K562 (cell line): ENCODE measurements around the gene RPTOR.

Experiments used
- CBX5 ChIP-seq: IDR thresholded peaks from 2 replicates; pipeline ENCODE4 v1.6.1; 2014; ENCODE audit warnings: low read depth, borderline replicate concordance
- CEBPB ChIP-seq: fragments of 450-650 bp; IDR thresholded peaks from 2 replicates; pipeline ENCODE4 v1.6.1; 2016; ENCODE audit warnings: missing genetic modification characterization, missing compliant biosample characterization
- GABPA ChIP-seq: fragments of 200-800 bp; sonication (Bioruptor generic); conservative IDR thresholded peaks from 2 replicates; pipeline ENCODE4 v1.6.1; 2016; ENCODE audit warnings: low read depth, missing genetic modification characterization, missing compliant biosample characterization
- JUN ChIP-seq, 2 experiments: sonication (generic) in 1 of 2; formaldehyde crosslinking in 1 of 2; IDR thresholded peaks; 2 replicates each; pipeline versions ENCODE4 v1.6.1 to v1.8.0; 2012 to 2022; ENCODE audit warnings: borderline replicate concordance in 2 of 2, mild to moderate bottlenecking in 2 of 2, improper control_type of control experiment in 1 of 2, low read depth in 1 of 2, low read length in 1 of 2, missing genetic modification reagents in 1 of 2
- MXI1 ChIP-seq: IDR thresholded peaks from 2 replicates; pipeline ENCODE4 v1.6.1; 2011; ENCODE audit warnings: low read depth, mild to moderate bottlenecking, improper control_type of control experiment, low read length
- NRF1 ChIP-seq, 2 experiments: fragments of 450-650 bp; IDR thresholded peaks in 1 of 2; conservative IDR thresholded peaks in 1 of 2; 2 replicates each; pipeline ENCODE4 v1.6.1; 2014; ENCODE audit warnings: mild to moderate bottlenecking in 2 of 2
- POLR2A ChIP-seq: fragments of 450-650 bp; conservative IDR thresholded peaks from 2 replicates; pipeline ENCODE4 v1.6.1; 2016
- SMARCA4 ChIP-seq: fragments of 450-650 bp; IDR thresholded peaks from 2 replicates; pipeline ENCODE4 v1.6.1; 2016
- ZBTB1 ChIP-seq: sonication (generic); formaldehyde crosslinking; IDR thresholded peaks from 2 replicates; pipeline ENCODE4 v1.8.1; 2023; ENCODE audit warnings: missing genetic modification reagents, low read depth, mild to moderate bottlenecking, borderline replicate concordance
- ZKSCAN1 ChIP-seq: fragments of 150-350 bp; IDR thresholded peaks from 2 replicates; pipeline ENCODE4 v1.6.1; 2016; ENCODE audit warnings: low read depth, low read length
- ZNF23 ChIP-seq: fragments of 250-450 bp; sonication (Bioruptor Pico); IDR thresholded peaks from 2 replicates; pipeline ENCODE4 v1.4.0; 2020; ENCODE audit warnings: mild to moderate bottlenecking
- ZNF583 ChIP-seq: fragments of 250-450 bp; sonication (Bioruptor Pico); IDR thresholded peaks from 2 replicates; pipeline ENCODE4 v1.4.0; 2020
- TF ChIP-seq, protein P1 (sequence below): IDR thresholded peaks from 2 replicates; pipeline ENCODE4 v1.6.1; 2016; ENCODE audit warnings: missing genetic modification characterization, missing compliant biosample characterization
- TF ChIP-seq, protein P2 (sequence below): fragments of 450-650 bp; IDR thresholded peaks from 2 replicates; pipeline ENCODE4 v1.6.1; 2016

DNA sequence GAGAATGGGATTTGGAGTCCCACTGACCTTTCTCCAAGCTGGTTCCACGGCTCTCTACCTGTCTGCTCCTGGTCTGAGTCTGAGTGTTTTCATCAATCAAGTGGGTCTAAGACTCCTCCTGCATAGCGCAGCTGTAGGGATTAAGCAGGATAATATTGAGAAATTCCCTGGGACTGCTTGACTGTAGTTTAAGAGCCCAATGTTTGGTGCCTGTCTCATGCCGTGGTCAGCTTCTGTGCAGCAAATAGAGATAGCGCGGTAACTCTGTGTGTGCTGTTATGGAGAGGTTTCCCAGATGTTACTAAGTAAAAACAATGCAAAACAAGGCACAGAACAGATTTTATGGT, 21.4 kb downstream of the RPTOR start:
- TF ChIP-seq MXI1 (no peak), NRF1 (conservative IDR thresholded peaks at IDR 0.05 in 1 of 2, IDR thresholded peaks at IDR 0.05 in 1 of 2) (no peak), JUN (IDR thresholded peaks at IDR 0.05; ENCODE audit: borderline replicate concordance, low read depth, low read length) (no peak), JUN (CRISPR knock-in tag; IDR thresholded peaks at IDR 0.05; ENCODE audit: borderline replicate concordance) (no peak), ZNF583 (CRISPR knock-in tag) (no peak), GABPA (tag) (no peak), CEBPB (tag) (no peak), SMARCA4 (no peak), ZBTB1 (CRISPR knock-in tag) (no peak), ZNF23 (CRISPR knock-in tag) (no peak), POLR2A (no peak), ZKSCAN1 (no peak), CBX5 (no peak)
- TF ChIP-seq, protein P1, sequence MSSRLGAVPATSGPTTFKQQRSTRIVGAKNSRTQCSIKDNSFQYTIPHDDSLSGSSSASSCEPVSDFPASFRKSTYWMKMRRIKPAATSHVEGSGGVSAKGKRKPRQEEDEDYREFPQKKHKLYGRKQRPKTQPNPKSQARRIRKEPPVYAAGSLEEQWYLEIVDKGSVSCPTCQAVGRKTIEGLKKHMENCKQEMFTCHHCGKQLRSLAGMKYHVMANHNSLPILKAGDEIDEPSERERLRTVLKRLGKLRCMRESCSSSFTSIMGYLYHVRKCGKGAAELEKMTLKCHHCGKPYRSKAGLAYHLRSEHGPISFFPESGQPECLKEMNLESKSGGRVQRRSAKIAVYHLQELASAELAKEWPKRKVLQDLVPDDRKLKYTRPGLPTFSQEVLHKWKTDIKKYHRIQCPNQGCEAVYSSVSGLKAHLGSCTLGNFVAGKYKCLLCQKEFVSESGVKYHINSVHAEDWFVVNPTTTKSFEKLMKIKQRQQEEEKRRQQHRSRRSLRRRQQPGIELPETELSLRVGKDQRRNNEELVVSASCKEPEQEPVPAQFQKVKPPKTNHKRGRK (tag): no peak
- TF ChIP-seq, protein P2, sequence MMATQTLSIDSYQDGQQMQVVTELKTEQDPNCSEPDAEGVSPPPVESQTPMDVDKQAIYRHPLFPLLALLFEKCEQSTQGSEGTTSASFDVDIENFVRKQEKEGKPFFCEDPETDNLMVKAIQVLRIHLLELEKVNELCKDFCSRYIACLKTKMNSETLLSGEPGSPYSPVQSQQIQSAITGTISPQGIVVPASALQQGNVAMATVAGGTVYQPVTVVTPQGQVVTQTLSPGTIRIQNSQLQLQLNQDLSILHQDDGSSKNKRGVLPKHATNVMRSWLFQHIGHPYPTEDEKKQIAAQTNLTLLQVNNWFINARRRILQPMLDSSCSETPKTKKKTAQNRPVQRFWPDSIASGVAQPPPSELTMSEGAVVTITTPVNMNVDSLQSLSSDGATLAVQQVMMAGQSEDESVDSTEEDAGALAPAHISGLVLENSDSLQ: no peak
